HepG2 (cell line): ENCODE measurements around the gene DIPK1B. TPM values are rescaled to one million over a fixed set of nuclear protein-coding genes. Genes with fewer than 3 reads are reported as not detected.
A peak's percentile ranks its signal among the peaks of the same experiment; 100 is the strongest.

ENCODE experiments used
- CENPX ChIP-seq: sonication (generic); formaldehyde crosslinking; IDR thresholded peaks from 2 replicates; pipeline ENCODE4 v1.9.0; 2021; ENCODE audit warnings: mild to moderate bottlenecking, missing genetic modification reagents, moderate library complexity
- E2F2 ChIP-seq: sonication (generic); formaldehyde crosslinking; IDR thresholded peaks from 2 replicates; pipeline ENCODE4 v1.4.0; 2020; ENCODE audit warnings: missing genetic modification reagents, borderline replicate concordance
- GATAD1 ChIP-seq: IDR thresholded peaks from 2 replicates; pipeline ENCODE4 v1.6.1; 2016; ENCODE audit warnings: missing genetic modification reagents, missing compliant biosample characterization
- HOXA7 ChIP-seq: sonication (generic); formaldehyde crosslinking; IDR thresholded peaks from 2 replicates; pipeline ENCODE4 v1.8.1; 2022; ENCODE audit warnings: mild to moderate bottlenecking, missing genetic modification reagents, moderate library complexity
- LCORL ChIP-seq, 2 experiments: fragments of 450-650 bp in 1 of 2; sonication (generic) in 1 of 2; formaldehyde crosslinking in 1 of 2; IDR thresholded peaks; 2 replicates each; pipeline versions ENCODE4 v1.5.0 to v1.6.1; 2017 to 2020; ENCODE audit warnings: antibody characterized with exemption in 1 of 2, missing genetic modification reagents in 1 of 2
- MEF2D ChIP-seq: sonication (generic); formaldehyde crosslinking; IDR thresholded peaks from 2 replicates; pipeline ENCODE4 v1.5.1; 2020; ENCODE audit warnings: mild to moderate bottlenecking, missing genetic modification reagents
- NCOR1 ChIP-seq: fragments of 200-600 bp; sonication (generic); IDR thresholded peaks from 2 replicates; pipeline ENCODE4 v1.7.0; 2017; ENCODE audit warnings: antibody characterized with exemption, low read length, borderline replicate concordance
- PCBP1 ChIP-seq: fragments of 200-400 bp; formaldehyde crosslinking; IDR thresholded peaks from 2 replicates; pipeline ENCODE4 v1.6.1; 2017; ENCODE audit warnings: mild to moderate bottlenecking, low read depth, low read length, borderline replicate concordance
- POGZ ChIP-seq: sonication (generic); formaldehyde crosslinking; IDR thresholded peaks from 2 replicates; pipeline ENCODE4 v1.4.0; 2020; ENCODE audit warnings: mild to moderate bottlenecking, missing genetic modification reagents
- TFDP1 ChIP-seq: IDR thresholded peaks from 2 replicates; pipeline ENCODE4 v1.6.1; 2016; ENCODE audit warnings: missing compliant biosample characterization, missing genetic modification reagents, borderline replicate concordance
- THAP8 ChIP-seq: sonication (generic); formaldehyde crosslinking; IDR thresholded peaks from 2 replicates; pipeline ENCODE4 v1.5.1; 2020; ENCODE audit warnings: missing genetic modification reagents, mild to moderate bottlenecking, borderline replicate concordance
- XRCC5 ChIP-seq: fragments of 200-400 bp; formaldehyde crosslinking; optimal IDR thresholded peaks from 2 replicates; pipeline ENCODE3; 2017; ENCODE audit warnings: mild to moderate bottlenecking, low read length
- ZFP41 ChIP-seq: sonication (generic); formaldehyde crosslinking; IDR thresholded peaks from 2 replicates; pipeline ENCODE4 v1.4.0; 2020; ENCODE audit warnings: mild to moderate bottlenecking, missing genetic modification reagents, borderline replicate concordance
- ZNF12 ChIP-seq: sonication (generic); formaldehyde crosslinking; IDR thresholded peaks from 2 replicates; pipeline ENCODE4 v1.5.0; 2020; ENCODE audit warnings: missing genetic modification reagents
- ZNF589 ChIP-seq: sonication (generic); formaldehyde crosslinking; conservative IDR thresholded peaks from 2 replicates; pipeline ENCODE4 v1.8.0; 2022; ENCODE audit warnings: mild to moderate bottlenecking, moderate library complexity, missing genetic modification reagents
- ZNF687 ChIP-seq: sonication (generic); formaldehyde crosslinking; IDR thresholded peaks from 2 replicates; pipeline ENCODE4 v1.5.1; 2020; ENCODE audit warnings: mild to moderate bottlenecking, missing genetic modification reagents, moderate library complexity
- ZNF7 ChIP-seq: IDR thresholded peaks from 2 replicates; pipeline ENCODE4 v1.6.1; 2016; ENCODE audit warnings: missing biosample characterization, missing genetic modification reagents
- ZNF724P ChIP-seq: sonication (generic); formaldehyde crosslinking; IDR thresholded peaks from 2 replicates; pipeline ENCODE4 v1.8.0; 2022; ENCODE audit warnings: missing genetic modification reagents, borderline replicate concordance
- ZNF740 ChIP-seq: sonication (generic); formaldehyde crosslinking; IDR thresholded peaks from 2 replicates; pipeline ENCODE4 v1.4.0; 2020; ENCODE audit warnings: missing genetic modification reagents
- polyA plus RNA-seq, 8 experiments: library from polyadenylated mRNA; depleted of rRNA in 3 of 8; stranded (reverse) in 7 of 8; unstranded in 1 of 8; fragments of >200 nt; fragmentation: Illumina TruSeq in 4 of 8; extraction: Trizol in 4 of 8; gene quantifications; 2 replicates each; pipeline versions ENCODE4 v1.2.1 to v1.2.3, GENCODE V29; 2011 to 2016; ENCODE audit warnings: low read depth in 4 of 8, missing spikeins in 1 of 8, mixed read lengths in 1 of 8; ENCODE audit not compliant: insufficient read depth in 1 of 8
- total RNA-seq, 5 experiments: library from RNA; depleted of rRNA; stranded (reverse); fragments of >200 nt; fragmentation: Illumina TruSeq; extraction: Trizol; gene quantifications; 2 replicates each; pipeline ENCODE4 v1.2.3, GENCODE V29; 2016; ENCODE audit warnings: low read depth in 1 of 5

The DIPK1B gene
- total and polyA plus RNA-seq, 2 of the 13 experiments (the other 11 are each of a cell fraction or from before 2014, with no cell fraction given): 0.18 to 3.9 TPM

- peak; percentile 69; the same call in 1 of the 2 replicates for TF ChIP-seq TFDP1 (CRISPR knock-in tag)
- TF ChIP-seq XRCC5: no peak
- no peak for TF ChIP-seq NCOR1
- peak; percentile 66; the same call in 1 of the 2 replicates for TF ChIP-seq E2F2
- no peak for TF ChIP-seq POGZ (CRISPR knock-in tag)
- peak; percentile 96 for TF ChIP-seq ZNF687 (CRISPR knock-in tag)
- TF ChIP-seq ZNF724P (CRISPR knock-in tag): peak; percentile 81
- no peak for TF ChIP-seq PCBP1
- TF ChIP-seq MEF2D (CRISPR knock-in tag): peak; percentile 51; the same call in 1 of the 2 replicates
- no peak for TF ChIP-seq LCORL (IDR thresholded peaks at IDR 0.05)
- TF ChIP-seq LCORL (CRISPR knock-in tag; IDR thresholded peaks at IDR 0.05): peak; percentile 87
- 0 out of 2 replicates have a peak, but pooled peaks have one; percentile 22 for TF ChIP-seq GATAD1
- TF ChIP-seq CENPX (CRISPR knock-in tag): no peak
- no peak for TF ChIP-seq HOXA7 (CRISPR knock-in tag)
- no peak for TF ChIP-seq ZNF12
- TF ChIP-seq ZNF7 (CRISPR knock-in tag): no peak
- TF ChIP-seq ZNF589: no peak
- 0 out of 2 replicates have a peak, but pooled peaks have one; percentile 74 for TF ChIP-seq THAP8
- TF ChIP-seq ZFP41 (CRISPR knock-in tag): 0 out of 2 replicates have a peak, but pooled peaks have one; percentile 51
- TF ChIP-seq ZNF740 (CRISPR knock-in tag): no peak
Measured at GRCh38 chr9:136740971-136741882, 28.9 kb downstream of the DIPK1B start (continued).
